ENCODE data around the gene HIPK2.

Gene HIPK2

DNA sequence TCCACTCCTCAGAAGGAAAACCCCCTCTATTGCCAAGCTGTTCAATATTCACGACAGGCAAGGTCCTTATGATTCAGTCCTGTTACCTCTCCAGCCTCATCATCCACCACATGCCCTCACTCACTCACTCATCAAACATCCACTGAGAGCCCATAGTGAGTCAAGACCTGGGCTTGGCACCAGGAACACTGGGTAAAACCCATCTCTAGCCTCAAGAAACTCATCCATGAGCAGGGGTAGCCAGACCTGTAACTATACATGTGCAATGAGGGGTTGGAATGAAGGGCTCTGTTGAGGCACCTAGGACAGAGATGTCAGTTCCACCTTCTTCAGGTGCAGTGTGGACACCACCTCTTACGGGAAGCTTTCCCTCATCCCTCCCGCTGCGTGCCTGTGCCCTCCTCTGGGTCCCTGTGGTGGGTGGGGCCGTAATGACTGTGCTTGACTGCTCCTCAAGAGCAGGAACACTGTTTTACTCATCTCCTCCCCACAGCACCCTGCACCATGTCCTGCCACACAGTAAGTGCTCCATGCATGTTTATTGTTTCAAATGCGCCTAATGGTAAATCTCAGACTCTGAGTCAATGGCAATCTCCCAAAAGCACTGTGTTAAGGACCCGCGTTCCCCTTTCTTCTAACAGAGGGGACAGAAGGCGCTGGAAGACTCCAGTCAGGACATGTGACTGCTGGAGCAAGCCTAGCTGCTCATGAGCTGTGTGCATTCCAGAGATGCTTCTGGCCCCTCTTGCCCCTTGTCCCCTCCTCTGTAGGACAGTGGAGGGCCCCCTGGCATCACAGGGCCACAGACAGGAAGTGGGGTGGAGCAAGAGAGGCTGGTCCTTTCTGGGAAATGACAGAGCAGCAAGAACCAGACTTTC lies 95.4 kb downstream of the HIPK2 start:
- no peak for DNase-seq (ENCODE audit: insufficient read length, low spot score)
- no peak for FAIRE-seq
- TF ChIP-seq, protein P1, sequence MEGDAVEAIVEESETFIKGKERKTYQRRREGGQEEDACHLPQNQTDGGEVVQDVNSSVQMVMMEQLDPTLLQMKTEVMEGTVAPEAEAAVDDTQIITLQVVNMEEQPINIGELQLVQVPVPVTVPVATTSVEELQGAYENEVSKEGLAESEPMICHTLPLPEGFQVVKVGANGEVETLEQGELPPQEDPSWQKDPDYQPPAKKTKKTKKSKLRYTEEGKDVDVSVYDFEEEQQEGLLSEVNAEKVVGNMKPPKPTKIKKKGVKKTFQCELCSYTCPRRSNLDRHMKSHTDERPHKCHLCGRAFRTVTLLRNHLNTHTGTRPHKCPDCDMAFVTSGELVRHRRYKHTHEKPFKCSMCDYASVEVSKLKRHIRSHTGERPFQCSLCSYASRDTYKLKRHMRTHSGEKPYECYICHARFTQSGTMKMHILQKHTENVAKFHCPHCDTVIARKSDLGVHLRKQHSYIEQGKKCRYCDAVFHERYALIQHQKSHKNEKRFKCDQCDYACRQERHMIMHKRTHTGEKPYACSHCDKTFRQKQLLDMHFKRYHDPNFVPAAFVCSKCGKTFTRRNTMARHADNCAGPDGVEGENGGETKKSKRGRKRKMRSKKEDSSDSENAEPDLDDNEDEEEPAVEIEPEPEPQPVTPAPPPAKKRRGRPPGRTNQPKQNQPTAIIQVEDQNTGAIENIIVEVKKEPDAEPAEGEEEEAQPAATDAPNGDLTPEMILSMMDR (IDR thresholded peaks at IDR 0.05; ENCODE audit: insufficient read depth, missing control alignments), result no peak

DNA sequence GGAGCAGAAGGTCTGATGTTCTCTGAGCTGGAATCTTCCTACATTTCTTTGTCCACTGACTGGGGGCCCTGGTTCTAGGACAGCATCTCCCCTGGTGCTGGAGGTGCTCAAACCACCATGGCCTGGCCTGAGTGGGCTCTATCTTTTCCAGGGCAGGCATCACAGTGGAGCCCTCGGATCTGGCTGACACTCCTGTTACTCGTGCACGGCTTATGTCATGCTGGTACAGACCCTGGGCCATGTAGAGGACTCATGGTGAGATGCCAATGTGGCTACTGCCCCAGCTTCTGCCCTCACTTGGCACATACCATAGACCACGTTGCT lies 96.0 kb downstream of the HIPK2 start:
- FAIRE-seq (no peak), DNase-seq (ENCODE audit: insufficient read length, low spot score) (no peak)

DNA sequence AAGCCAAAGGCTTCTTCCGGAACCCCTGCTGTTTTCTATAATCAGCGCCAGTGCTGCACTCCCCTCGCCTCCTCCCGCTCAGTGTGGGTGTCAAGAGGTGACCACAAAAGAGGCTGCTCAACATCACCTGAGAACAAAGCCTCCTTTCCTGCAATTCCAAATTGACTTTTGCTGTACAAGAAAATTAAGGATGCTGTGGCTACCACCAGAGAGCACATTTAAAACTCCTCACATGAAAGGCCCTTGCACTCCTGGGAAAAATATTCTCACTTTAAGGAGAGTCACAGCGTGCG lies 96.4 kb downstream of the HIPK2 start:
- TF ChIP-seq, protein P1 (IDR thresholded peaks at IDR 0.05; ENCODE audit: insufficient read depth, missing control alignments), result no peak
- FAIRE-seq, result no peak

More for the DNA sequence above, 96.0 kb downstream of the HIPK2 start:
- TF ChIP-seq, protein P1 (IDR thresholded peaks at IDR 0.05; ENCODE audit: insufficient read depth, missing control alignments), result no peak

DNA sequence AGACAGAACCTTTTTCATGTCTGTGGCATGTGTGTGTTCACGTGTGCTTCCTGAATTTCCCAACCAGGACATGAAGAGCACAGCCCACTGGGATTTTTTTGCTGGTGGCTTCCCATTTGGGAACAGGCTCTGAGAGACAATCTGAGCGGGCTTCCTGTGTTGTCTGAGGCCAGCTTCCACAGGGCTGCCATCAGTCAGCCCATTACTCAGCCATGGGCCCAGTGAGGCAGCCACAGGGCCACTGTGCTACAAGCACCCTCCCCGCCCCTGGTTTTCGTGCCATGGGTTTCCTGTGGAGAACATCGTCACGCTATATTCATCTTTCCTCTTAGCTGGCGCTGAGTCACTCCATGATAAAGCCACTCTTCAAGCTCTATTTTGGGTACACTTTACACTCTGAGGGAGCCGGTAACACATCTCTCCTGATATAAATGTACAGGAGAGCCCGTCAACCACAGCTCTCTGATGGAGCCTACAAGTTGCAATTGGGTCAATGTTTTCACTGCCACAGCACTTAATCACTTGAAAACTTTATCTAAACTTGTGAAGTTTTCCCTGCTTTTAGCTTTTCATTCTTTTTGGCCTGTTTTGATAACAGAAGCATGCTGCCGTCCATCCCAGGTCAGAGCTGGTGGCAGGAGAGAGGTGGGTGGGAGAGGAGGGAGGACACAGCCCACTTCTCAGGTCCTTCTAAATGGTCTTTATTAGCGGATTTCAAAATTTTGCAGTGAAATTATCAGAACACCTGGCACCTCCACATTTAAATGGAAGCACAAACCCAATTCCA lies 96.9 kb downstream of the HIPK2 start:
- FAIRE-seq (no peak), DNase-seq (ENCODE audit: insufficient read length, low spot score) (no peak)
- TF ChIP-seq, protein P1 (IDR thresholded peaks at IDR 0.05; ENCODE audit: insufficient read depth, missing control alignments), result no peak

More for the DNA sequence above, 96.4 kb downstream of the HIPK2 start:
- no peak for DNase-seq (ENCODE audit: insufficient read length, low spot score)

DNA sequence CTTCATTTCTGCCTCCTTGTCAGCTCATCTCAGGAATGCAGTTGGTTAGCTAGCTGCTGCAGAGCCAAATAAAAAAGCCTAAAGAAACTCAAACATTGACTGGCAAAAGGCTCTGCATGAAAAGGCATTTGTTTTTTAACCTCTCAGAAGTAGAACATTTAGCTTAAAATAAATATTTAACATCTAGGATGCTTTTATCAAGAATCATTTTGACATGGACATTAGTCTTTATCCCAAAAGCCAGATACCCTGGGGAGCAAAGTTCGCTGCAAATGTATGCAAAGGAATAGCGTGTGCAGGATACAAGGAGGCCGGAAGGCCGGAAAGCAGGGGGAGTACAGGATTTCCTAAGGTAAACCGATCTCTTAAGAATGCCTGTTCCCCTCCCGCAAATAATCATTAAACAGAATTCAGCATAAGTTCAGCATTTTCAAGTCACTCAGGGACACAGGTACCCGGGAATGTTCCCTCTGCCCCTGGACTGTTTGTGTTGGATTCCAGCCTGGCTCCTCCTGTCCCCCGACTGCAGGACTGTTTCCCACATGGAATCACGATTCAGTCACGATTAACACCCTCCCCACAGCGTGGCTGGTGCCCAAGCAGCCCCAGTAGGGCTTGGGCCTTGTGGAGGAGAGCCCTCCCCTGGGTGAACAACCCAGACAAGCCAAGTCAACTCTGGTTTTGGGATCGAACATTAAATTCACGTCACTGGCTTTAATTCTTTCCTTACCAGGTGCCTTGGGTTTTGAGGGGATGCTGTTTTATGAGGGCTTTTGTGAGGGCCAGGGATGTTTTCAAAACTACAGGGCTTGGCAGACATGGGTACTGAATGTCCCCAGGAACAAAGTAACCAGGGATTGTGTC lies 97.8 kb downstream of the HIPK2 start:
- DNase-seq (ENCODE audit: insufficient read length, low spot score) (no peak), FAIRE-seq (no peak)
- TF ChIP-seq, protein P1 (IDR thresholded peaks at IDR 0.05; ENCODE audit: insufficient read depth, missing control alignments), result no peak

DNA sequence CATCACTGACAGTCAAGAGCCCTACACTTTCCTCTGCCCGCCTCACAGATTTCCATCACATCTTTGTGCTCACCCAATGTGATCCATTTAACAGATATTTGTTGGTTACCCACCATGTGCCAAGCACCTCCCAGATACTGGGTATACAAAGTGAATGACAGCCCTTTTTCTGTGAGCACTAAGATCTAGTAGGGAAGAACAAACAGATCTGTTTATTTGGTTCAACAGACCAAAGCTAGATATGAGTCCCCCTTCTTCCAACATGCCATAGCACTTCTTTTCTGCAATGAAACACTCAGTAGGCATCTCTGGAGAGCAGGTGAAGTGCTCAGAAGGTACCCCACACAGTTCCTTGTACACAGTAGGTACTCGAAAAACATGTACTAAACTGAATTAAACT lies 101.4 kb downstream of the HIPK2 start:
- FAIRE-seq, result no peak
- TF ChIP-seq, protein P1 (IDR thresholded peaks at IDR 0.05; ENCODE audit: insufficient read depth, missing control alignments), result no peak

More for the DNA sequence above, 101.4 kb downstream of the HIPK2 start:
- no peak for DNase-seq (ENCODE audit: insufficient read length, low spot score)

All from D721Med (cell line).